Measurements from ENCODE around the gene DRAM1.

DNA sequence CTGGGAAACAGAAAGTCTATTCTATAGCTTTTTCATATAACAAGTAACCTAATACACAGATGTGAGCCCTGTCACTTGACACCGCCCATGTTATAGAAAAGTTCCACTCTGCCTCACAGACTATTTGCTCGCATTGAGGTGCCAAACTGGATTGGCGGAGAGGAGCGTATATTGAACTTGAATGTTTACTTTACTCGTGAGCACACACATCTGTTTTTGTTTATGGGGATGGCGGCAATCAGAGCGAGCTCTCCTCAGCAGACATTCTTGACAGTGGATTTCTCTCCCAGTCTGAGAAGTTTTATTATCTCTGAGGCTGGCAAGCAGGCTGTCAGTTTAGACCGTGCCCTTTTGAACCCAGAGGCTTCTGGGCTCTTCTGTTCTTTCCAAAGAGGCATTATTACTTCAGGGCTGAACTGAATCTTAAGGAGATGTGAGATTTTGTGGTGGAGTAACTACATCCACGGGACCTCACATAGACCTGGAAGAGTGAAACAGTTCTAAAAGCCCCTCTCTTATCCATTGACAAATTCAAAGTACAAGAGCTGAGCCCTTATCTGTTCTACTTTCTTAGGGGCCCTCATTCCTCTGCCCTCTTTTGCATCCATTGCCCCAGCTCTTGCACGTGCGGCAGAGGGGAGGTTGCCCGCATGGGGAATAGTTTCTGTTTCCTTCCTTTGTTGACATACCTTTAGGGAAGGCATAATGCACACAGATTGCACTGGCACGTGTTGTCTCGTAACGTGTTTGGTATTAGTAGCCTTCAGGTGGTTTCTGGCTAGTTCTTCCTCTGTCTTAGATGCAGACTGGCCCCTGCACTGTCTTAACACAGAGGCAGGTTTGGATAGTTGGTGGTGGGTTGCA is 68.2 kb downstream of the DRAM1 start:
- TF ChIP-seq CTCF (IDR thresholded peaks at IDR 0.05) (no peak), POLR2A (IDR thresholded peaks at IDR 0.05) (no peak)
